Fibroblast of skin of right biceps (primary cell): ENCODE measurements around the gene KRTAP12-2.
"Not testable (repeated sequence)": the region's sequence is repeated elsewhere in the genome, so short reads cannot be mapped to it uniquely, and the experiment has no call there.

Experiments
- DNase-seq: peaks from one replicate; pipeline ENCODE4 v3.0.0-alpha.2; 2013

Gene KRTAP12-2

DNA sequence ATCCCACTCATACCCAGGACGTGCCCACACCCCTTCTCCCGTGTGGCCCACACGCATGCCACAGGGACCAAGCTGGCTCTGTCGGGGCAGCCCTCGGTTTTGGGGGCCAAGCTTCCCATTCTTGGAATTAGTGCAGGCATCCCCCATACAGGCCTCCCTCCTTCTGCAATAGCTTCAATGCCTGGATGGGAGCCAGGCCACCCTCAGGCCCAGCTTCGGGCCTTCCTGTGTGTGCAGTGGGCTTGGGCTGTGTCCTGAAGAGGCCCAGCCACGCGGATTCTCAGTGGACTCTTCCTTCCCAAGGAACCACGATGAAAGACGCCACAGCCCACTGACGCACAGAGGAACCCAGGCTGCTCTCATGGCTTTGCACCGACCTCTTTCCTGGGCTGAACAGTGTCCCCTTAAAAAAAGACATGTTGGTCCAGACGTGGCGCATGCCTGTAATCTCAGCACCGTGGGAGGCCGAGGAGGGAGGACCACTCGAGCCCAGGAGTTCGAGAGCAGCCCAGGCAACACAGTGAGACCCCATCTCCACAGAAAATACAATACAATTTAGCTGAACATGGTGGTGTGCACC lies 17.1 kb downstream of the KRTAP12-2 start:
- DNase-seq = no peak

DNA sequence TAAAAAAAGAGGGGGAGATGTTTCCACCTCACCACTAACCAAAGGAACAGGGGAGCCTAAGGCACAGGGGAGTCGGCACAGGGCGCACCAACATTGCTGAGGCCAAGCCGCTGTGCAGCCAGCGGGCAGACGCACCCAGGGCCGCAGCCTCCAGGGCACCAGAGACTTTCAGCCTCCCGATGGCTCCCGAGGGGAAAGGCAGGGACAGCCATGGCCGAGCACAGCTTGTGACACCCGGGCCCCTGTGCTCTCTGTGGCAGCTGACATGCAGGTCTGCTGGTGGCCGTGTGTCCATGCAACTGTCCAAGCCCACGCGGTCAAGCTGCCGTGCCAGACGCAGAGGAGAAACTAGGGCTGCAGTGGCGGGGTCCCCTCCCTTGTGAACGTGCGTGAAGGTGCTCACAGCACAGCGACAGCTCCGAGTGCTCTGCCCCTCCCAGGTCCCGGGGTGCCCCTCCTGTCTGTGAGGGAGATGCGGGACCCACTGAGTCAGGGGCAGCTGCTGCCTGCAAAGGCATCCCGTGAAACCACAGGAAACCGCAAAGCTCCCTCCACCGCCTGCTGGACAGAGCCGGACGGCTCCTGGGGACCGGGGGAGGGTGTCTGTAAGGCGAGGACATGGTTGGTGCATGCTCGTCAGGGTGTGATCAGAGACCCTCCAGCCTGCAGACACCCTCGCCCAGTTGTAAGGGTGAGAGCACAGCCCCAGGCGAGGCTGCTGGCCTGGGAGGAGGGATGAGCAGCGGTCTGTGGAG lies 18.0 kb downstream of the KRTAP12-2 start:
- no peak for DNase-seq

DNA sequence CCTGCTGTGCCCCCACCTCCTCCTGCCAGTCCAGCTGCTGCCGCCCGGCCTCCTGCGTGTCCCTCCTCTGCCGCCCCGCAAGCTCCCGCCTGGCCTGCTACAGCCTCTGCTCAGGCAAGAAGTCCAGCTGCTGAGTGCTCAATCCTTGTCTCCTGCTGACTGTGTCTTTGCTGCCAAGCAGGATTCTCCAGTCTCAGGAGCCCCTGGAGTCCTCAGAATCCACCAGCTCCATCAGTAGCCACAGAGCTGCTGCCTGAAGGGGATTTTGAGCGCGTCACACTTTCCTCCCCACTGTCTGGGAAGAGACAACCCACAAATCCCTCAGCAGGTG lies 19.5 kb downstream of the KRTAP12-2 start:
- DNase-seq = no peak

DNA sequence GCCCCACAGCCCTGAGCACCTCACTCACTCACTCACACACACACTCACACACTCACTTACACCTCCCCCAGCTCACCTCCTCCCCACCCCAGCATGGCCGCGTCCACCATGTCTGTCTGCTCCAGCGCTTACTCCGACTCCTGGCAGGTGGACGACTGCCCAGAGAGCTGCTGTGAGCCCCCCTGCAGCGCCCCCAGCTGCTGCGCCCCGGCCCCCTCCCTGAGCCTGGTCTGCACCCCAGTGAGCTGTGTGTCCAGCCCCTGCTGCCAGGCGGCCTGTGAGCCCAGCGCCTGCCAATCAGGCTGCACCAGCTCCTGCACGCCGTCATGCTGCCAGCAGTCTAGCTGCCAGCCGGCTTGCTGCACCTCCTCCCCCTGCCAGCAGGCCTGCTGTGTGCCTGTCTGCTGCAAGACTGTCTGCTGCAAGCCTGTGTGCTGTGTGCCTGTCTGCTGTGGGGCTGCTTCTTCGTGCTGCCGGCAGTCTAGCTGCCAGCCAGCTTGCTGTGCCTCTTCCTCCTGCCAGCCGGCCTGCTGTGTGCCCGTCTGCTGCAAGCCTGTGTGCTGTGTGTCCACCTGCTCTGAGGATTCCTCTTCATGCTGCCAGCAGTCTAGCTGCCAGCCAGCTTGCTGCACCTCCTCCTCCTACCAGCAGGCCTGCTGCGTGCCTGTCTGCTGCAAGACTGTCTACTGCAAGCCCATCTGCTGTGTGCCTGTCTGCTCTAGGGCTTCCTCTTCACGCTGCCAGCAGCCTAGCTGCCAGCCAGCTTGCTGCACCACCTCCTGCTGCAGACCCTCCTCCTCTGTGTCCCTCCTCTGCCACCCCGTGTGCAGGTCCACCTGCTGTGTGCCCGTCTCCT lies 20.1 kb downstream of the KRTAP12-2 start, which contains the start of gene KRTAP10-11:
KRTAP10-11 (plus strand) TSS at position 49 of the 856 bp plus-strand sequence; CDS start at position 94, 45 bp downstream.
- DNase-seq = not testable (repeated sequence)

DNA sequence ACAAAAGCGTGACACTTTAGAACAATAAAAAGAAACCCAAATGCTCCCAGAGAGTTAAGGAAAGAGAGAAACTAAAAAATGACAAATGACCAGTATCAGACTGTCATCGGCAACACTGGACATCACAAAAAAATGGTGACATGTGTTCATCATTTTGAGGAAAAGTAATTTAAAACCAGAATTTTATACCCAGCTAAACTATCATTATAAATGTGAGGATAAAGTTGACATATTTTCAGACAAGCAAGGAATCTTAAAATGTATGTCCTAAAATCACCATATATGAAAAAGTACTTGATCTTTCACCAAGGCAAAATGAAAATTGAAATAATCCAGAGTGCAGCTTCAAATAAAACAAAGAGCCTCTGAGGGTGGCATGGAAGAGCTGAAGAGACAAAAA lies 21.8 kb downstream of the KRTAP12-2 start:
- DNase-seq = no peak

DNA sequence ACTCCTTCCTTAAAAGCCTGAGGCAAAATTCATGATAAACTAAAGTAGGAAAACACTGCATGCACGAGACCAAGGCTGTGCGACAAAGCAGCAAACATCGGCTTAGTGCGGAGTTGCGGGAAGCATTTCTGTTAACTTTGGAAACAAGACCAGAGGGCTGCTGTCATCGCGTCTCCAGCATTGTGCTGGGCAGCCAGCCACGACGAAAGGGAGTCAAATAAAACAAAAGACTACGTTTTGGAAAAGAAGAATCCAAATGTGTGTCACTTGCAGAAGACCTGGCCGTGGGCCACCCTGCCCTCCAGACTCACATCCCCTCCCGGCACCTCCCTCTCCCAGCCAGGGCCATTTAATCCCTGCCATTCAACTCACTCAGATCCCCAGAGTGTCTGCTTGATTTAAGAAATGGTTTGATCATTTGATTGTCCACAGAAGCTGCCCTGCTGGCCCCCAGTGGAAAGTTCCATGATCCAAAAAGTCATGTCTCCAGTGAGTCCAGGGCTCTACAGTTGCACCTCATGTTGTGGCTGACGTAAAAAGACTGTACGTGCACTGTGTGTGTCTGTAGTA lies 22.9 kb downstream of the KRTAP12-2 start:
- no peak for DNase-seq

DNA sequence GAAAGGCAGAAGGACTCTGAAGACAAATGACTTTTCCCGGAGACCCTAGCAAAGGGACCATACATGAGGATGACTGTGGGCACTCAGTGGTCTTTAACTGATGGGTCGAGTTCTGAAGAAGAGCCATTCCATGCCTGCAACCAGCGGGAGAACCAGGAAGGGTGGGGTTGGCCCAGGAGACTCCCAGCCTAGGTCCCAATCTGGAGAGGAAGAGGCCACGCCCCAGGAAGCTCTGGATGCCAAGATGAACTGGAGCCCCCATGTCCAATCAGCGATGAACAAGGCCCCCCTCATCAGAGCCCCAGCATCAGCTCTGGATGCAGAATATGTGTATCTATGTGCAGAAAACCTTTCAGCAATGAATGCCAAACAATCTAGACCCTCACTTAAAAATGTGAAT lies 26.0 kb downstream of the KRTAP12-2 start:
- DNase-seq = no peak

DNA sequence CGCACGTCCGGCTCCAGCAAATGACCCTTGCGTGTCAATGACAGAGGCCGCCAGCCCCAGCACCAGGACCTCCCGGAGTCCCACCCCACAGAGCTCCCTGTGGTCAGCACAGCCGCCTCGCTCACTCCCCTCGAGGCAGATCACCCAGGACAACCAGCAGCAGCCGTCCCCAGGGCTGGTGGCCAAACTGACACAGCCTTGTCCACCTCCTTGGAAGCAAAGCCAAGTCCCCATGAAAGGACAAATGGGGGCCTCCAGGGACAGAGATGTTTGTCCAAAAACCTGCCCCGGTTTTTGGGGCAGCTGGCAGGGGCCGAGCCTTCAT lies 27.4 kb downstream of the KRTAP12-2 start:
- DNase-seq = no peak

DNA sequence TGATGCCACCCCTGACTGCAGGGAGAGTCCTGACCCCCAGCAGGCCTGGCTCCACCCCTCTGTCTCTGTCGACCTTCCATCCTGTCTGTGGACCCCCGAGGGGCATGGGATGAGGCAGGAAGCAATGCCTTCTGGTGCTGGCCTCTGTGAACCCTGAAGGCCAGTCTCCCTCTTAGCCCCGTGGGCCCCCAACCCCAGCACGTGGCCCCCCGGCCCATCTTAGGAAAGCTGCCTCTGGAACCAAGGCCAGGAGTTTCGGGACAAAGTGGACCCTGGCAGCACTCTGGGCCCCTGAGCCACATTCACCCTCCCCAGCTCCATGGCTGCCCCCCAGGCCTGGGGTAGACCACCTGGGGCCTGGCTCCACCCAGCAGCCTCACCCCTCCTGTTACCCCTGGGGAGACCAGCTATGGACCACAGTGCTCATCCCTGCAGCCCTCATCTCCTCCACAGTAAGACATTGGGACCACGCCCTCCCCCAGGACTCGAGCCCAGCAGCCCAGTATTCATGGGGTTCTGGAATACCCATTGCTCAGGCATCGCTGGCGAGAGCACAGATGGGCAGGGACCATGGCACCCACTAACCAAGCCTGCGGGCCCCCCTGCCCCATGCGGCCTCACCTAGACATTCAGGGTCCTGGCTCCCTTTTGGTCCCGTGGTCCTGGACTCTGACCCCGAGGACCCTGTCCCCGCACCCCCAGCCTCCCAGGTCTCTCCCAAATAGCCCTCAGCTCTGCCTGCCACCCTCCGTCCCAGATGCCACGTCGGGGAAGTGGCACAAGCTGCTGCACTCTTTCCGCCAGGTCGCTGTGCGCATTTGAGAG lies 28.0 kb downstream of the KRTAP12-2 start:
- DNase-seq = not testable (repeated sequence)

DNA sequence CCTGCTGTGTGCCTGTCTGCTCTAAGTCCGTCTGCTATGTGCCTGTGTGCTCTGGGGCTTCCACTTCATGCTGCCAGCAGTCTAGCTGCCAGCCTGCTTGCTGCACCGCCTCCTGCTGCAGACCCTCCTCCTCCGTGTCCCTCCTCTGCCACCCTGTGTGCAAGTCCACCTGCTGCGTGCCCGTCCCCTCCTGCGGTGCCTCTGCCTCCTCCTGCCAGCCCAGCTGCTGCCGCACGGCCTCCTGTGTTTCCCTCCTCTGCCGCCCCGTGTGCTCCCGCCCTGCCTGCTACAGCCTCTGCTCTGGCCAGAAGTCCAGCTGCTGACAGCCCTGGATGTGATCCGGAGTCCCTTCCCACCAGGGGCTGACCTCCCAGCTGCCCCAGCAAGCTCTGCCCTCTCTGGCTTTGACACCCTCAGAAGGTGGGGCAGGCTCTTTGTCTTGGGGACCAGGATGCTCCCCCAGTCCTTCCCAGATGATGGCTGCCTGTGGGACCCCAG lies 28.8 kb downstream of the KRTAP12-2 start:
- DNase-seq = not testable (repeated sequence)

DNA sequence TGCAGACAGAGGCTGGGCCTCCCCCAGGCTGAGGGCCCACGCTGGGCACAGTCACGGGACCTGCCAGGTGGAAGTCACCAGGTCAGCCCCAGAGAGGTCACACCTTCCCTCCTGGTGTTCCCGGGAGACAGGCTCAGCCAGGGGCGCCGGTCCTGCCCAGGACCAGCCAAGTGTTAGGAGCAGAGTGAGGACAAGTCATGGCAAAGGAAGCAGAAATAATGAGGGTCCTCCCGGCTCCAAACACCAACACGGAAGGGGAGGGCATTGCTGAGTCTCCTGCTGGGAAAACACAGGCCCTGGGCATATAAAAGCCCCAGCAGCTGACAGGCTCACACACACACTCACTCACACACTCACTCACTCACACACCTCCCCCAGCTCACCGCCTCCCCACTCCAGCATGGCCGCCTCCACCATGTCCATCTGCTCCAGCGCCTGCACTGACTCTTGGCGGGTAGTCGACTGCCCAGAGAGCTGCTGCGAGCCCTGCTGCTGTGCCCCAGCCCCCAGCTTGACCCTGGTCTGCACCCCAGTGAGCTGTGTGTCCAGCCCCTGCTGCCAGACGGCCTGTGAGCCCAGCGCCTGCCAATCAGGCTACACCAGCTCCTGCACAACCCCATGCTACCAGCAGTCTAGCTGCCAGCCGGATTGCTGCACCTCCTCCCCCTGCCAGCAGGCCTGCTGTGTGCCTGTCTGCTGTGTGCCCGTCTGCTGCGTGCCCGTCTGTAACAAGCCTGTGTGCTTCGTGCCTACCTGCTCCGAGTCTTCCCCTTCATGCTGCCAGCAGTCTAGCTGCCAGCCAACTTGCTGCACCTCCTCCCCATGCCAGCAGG lies 29.5 kb downstream of the KRTAP12-2 start, which contains the start of gene KRTAP10-10:
KRTAP10-10 (plus strand) TSS at position 339 of the 833 bp plus-strand sequence; CDS start at position 401, 62 bp downstream.
- no peak for DNase-seq

DNA sequence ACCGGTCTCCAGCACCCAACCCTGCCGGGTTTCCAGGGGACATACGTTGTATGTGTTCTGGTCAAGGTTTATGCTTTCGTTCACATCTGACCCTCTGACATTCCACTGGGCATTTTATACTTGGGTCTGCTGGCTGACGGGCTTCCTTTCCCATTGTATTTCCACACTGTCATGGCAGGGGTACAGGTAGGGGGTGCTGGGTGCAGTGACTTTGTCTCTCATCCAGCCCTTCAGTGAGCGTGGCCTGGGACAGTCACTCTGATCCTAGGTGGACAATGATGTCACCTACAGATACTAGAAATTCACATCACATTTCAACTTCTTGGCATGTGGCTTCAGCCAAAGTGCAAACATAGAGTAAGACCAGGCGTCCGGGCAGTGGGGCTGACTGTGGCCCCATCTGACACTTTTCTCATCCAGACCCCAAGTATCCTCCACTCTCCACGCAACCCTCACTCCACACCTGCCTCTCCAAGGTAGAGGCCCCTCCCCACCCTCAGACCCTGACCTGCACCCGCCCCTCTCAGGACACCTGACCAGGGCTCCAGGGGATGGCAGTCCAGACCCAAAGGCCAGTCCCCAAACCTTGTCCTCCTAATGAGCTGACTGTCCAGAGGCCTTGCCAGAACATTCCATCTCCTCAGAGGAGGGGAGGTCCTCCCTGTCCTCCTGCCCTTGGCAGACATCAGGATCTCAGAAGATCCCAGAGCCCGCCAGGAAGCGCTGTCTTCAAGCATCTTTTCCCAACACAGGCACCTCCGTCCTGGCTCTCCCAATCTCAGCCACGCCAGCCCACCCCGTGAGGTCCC lies 30.3 kb downstream of the KRTAP12-2 start:
- DNase-seq = no peak

DNA sequence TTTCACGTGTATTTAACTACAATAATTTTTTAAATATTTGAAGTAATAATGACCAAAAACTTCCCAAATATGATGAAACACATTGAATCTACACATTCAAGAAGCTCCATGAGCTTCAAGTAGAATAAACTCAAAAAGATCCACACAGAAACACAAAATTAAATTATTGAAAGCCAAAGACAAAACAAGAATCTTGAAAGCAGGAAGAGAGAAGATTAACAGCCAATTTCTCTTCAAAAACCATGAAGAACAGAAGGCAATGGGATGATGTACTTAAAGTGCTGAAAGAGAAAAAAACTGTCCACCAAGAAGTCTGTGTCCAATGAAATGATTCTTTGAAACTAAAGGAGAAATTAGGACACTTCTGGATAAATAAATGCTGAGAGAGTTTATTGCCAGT lies 34.7 kb downstream of the KRTAP12-2 start:
- no peak for DNase-seq

DNA sequence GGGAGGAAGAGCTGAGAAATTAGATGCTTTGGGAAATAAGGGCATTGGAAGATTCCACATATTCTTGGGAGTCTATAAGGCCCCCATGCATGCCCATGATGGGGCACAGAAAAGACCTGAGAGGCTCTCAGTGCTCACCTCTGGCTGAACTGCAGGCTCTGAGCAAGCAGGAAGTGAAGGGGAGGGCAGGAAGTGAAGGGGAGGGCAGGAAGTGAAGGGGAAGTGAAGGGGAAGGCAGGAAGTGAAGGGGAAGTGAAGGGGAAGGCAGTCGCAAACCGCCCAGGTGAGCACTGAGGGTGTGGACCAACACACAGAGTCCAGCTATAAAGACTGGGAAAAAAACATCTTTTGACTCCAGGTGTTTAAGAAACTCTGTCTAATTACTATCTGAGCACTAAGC lies 36.3 kb downstream of the KRTAP12-2 start:
- DNase-seq = no peak

DNA sequence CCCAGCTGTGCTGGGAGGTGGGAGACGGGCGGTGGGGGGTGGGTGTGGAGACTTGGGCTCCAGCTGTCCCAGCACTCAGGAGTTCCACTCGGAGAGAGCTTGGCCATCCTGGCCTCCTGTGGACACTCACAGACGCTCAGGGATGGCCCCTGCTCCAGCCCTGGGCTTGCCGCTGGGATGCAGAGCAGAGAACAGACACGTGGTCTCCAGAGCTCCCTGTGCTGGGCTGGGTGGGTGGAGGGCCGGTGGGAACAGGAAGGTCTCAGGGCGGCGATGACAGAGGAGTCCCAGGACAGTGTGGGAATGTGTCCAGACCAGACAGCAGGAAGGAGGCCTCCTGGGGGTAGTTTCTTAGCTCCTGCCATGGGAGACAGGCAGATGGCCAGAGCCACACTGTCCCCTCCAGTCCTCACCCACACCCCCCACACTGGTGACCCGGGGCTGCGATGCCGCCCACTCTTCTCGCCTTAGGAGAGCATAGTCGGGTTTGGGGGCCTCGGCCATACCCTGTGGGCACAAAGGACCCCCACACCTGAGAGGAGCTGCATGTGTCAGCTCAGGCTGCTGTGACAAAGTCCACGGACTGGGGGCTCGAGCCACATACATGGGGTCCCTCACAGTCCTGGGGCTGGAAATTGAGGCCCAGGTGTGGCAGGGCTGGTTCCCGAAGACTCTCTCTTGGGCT lies 37.9 kb downstream of the KRTAP12-2 start:
- no peak for DNase-seq

DNA sequence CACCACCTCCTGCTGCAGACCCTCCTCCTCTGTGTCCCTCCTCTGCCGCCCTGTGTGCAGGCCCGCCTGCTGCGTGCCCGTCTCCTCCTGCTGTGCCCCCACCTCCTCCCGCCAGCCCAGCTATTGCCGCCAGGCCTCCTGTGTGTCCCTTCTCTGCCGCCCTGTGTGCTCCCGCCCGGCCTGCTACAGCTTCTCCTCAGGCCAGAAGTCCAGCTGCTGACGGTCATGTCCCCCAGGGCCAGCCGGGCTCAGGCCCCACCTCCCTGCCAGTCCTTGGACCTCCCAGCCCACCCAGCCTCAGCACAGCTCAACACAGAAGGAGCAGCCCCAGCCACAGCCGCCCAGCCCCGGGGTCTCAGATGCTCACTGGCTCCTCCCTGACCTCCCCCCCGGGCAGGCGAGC lies 38.9 kb downstream of the KRTAP12-2 start:
- DNase-seq = not testable (repeated sequence)

DNA sequence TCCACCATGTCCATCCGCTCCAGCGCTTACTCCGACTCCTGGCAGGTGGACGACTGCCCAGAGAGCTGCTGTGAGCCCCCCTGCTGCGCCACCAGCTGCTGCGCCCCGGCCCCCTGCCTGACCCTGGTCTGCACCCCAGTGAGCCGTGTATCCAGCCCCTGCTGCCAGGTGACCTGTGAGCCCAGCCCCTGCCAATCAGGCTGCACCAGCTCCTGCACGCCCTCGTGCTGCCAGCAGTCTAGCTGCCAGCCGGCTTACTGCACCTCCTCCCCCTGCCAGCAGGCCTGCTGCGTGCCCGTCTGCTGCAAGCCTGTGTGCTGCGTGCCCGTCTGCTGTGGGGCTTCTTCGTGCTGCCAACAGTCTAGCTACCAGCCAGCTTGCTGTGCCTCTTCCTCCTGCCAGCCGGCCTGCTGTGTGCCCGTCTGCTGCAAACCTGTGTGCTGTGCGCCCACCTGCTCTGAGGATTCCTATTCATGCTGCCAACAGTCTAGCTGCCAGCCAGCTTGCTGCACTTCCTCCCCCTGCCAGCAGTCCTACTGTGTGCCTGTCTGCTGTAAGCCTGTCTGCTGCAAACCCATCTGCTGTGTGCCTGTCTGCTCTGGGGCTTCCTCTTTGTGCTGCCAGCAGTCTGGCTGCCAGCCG lies 39.4 kb downstream of the KRTAP12-2 start:
- not testable (repeated sequence) for DNase-seq

DNA sequence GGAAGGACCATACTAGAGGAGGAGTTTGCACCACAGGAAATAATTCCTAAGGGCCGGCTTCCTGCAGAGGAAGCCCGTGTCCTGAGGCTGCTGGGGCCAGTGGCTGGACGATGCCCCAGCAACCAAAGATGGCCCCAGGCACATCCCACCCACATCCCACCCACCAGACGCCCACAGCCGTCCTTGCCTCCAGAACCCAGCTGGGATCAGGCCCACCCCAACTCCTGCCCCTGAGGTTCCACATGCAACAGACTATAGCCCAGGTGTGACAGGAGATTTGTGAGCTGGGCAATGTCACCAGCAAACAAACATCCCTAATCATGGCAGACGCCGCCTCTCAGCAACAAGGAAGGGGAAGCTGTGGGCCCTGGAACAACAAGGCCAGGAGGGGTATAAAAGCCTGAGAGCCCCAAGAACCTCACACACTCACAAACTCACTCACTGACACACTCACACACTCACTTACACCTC lies 40.0 kb downstream of the KRTAP12-2 start, which contains the start of gene KRTAP10-9:
KRTAP10-9 (plus strand) TSS at position 421 of the 471 bp plus-strand sequence. CDS start 79 bp downstream, outside the sequence.
- DNase-seq = no peak

DNA sequence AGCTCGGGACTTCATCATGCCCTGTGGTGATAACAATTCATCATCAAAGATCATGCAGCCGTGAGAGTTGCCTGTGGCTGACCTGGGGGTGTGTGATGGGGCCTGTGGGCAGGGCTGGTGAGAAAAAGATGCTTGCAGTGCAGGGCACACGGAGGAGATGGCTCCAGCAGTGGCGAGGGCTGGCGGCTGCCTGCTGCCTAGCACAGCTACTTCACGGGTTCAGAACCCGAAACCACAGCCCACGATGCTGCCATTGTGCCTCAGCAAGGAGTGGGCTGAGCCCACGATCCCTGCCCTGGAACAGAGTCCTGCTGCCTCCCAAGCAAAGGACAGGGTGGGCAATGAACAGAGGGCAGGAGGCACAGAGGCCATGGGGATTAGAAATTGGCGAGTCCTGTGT lies 40.5 kb downstream of the KRTAP12-2 start:
- DNase-seq = no peak
